ENCODE results near the gene FPR3.

FPR3 gene

DNA sequence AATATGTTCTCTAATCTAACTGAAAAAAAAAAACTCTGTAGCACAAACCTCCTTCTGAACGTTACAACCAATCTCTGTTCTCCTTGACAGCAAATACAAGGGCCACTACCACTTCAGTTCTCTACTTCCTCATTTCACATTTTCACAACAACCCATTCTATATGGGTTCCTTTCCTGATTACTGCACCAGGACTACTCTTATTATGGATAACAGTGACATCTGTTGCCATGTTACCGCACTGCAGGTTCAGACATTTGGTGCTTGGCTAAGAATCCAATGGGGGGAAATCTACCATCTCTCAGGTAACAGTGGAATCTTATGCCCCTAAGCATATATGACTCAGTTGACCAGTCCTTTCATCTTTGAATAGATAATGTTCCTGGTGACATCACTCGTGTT, 11.6 kb upstream of the FPR3 start:
- TF ChIP-seq, protein P1, sequence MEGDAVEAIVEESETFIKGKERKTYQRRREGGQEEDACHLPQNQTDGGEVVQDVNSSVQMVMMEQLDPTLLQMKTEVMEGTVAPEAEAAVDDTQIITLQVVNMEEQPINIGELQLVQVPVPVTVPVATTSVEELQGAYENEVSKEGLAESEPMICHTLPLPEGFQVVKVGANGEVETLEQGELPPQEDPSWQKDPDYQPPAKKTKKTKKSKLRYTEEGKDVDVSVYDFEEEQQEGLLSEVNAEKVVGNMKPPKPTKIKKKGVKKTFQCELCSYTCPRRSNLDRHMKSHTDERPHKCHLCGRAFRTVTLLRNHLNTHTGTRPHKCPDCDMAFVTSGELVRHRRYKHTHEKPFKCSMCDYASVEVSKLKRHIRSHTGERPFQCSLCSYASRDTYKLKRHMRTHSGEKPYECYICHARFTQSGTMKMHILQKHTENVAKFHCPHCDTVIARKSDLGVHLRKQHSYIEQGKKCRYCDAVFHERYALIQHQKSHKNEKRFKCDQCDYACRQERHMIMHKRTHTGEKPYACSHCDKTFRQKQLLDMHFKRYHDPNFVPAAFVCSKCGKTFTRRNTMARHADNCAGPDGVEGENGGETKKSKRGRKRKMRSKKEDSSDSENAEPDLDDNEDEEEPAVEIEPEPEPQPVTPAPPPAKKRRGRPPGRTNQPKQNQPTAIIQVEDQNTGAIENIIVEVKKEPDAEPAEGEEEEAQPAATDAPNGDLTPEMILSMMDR (IDR thresholded peaks at IDR 0.05; ENCODE audit: low read depth, low read length) = no peak
- no peak overlapping the region for H3K4me3 ChIP-seq (ENCODE audit: low read depth, low read length)

DNA sequence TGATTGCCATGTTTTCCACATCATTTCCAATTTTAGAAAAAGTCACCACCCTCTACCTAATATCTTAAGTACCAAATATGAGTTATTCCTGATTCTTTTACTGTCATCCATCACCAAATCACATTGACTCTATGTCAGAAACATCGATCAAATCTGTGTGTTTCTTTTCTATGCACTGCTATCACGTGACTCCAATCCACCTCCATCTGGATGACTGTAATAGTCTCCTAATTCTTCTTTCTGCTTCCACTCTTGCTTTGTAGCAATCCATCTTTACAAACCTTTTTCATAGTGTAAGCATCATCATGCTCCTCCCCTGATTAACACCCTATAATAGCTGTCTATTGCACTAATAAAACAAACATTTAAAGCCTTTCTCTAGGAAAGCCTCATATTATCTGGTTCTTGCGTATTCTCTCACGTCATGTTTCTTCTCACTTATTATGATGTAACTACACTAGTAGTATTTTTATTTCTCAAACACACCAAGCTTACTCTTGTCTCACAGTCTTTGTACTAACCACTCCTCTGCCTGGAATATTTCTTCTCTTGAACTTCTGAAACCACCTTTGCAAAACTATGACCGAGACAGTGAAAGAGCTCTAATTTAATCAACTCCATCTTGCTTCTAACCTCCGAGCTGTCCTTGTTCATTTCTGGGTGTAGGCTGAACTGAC, 10.7 kb upstream of the FPR3 start:
- TF ChIP-seq, protein P1 (IDR thresholded peaks at IDR 0.05; ENCODE audit: low read depth, low read length) = no peak
- H3K4me3 ChIP-seq (ENCODE audit: low read depth, low read length) = no peak overlapping the region

DNA sequence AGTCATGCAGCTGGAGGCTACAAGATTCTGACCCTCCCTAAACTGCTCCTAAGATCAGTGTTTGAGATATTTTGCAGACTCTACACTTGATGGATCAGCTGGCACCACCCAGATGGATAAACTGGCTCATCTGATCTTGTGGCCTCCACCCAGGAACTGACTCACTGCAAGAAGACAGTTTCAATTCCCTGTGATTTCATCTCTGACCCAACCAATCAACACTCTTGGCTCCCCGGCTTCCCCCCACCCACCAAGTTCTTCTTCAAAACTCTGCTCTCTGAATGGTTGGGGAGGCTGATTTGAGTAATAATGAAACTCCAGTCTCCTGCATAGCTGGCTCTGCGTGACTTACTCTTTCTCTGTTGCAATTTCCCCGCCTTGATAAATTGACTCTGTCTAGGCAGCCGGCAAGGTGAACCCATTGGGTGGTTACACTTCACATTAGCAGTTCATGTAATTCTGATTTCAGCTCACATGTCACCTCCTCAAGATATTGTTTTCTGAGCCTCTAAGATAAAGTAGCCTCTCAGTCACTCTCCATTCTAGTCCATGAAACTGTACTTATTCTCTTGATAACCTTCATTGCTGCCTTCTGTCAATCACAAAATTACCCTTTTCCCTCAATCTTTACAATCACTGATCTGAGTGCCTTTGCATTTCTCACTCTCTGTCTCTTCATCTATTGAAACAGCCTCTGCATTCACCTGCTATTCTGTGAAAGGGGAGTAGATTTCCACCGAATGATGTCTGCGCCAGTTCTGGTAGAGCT, 9.9 kb upstream of the FPR3 start:
- no peak overlapping the region for H3K4me3 ChIP-seq (ENCODE audit: low read depth, low read length)
- TF ChIP-seq, protein P1 (IDR thresholded peaks at IDR 0.05; ENCODE audit: low read depth, low read length) = no peak

DNA sequence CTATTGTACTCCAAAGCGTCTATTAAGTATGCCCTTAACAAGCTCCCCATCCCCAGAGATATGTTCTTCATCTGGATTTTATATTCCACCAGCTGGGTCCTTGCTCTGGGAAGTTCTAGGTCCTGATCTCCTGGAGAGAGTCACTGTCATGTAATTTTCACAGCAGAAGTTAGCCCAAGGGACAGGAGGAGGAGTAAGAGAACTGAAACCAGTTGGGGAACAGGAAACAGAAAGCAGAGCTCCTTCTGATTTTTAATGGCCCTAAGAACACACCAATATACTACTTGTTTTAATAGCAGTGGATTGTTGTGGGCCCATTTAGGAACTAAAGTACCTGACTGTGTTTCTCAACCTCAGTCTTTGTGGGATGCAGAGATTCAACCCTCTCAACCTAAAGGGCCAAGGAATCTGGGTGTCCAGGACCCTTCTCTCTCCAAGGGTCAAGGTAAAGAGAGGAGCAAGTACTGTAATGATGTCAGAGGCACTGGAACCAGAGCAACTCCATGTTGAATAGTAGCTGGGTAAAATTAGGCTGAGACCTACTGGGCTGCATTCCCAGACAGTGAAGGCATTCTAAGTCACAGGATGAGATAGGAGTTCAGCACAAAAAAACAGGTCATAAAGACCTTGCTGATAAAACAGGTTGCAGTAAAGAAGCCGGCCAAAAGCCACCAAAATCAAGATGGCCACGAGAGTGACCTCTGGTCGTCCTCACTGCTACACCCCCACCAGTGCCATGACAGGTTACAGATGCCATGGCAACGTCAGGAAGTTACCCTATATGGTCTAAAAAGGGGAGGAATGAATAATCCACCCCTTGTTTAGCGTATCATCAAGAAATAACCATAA, 8.1 kb upstream of the FPR3 start:
- TF ChIP-seq, protein P1 (IDR thresholded peaks at IDR 0.05; ENCODE audit: low read depth, low read length) = no peak
- no peak overlapping the region for H3K4me3 ChIP-seq (ENCODE audit: low read depth, low read length)

DNA sequence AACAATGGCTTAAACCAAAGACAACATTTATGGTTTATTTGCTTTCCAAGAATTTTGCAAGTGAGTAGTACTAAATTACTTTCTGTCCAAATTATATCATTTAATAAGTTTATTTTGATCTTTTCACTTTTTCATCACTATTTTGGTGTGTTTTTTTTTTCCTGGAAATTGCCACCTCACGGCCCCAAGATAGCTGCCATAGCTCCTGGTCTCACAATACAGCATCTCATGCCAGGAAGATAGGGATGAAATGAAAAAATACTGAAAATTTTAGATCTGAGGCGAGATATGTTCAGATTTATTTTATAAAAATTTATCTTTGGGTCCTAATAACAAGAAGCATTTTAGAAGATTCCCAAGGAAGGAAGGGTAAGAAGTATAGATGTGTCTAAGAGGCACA, 6.9 kb upstream of the FPR3 start:
- TF ChIP-seq, protein P1 (IDR thresholded peaks at IDR 0.05; ENCODE audit: low read depth, low read length) = no peak
- H3K4me3 ChIP-seq (ENCODE audit: low read depth, low read length) = no peak overlapping the region

DNA sequence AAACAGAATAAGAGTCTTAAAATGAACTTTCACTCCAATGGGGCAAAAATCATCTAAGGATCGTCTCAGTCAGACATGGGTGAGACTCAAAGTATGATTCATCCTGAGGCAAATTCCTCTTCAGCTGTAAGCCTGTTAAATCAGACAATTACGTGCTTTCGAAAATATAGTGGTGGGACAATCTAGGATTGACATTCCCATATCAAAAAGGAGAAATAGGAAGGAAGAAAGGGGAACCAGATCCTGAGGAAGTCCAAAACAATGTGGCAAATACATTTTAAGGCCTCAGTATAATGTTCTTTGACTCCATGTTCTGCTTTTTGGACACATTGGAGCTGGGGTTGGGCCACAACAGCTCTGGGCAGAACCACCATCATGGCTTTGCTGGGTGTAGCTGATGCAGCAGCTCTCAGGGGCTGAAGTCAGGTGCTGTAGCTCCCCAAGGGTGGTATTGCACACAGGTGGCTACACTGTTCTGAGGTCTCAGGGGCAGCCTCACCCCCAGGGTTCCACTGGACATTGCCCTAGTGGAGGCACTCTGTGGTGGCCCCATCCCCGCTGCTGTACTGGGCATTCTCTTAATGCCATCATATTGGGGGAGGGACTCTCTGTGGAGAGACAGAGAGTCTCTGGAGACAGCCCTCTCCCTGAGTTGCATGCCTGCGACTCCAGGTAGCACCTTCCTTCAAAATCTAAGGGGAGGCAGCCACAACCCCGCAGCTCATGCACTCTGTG, 5.7 kb upstream of the FPR3 start:
- TF ChIP-seq, protein P1 (IDR thresholded peaks at IDR 0.05; ENCODE audit: low read depth, low read length) = no peak
- no peak overlapping the region for H3K4me3 ChIP-seq (ENCODE audit: low read depth, low read length)

All from WI38 (cell line).